ENCODE results near the gene TFEC. TPM values are rescaled to one million over a fixed set of nuclear protein-coding genes. Genes with fewer than 3 reads are reported as not detected.

Gene TFEC
- total RNA-seq, 1 experiment from 2014 or later, result not detected

DNA sequence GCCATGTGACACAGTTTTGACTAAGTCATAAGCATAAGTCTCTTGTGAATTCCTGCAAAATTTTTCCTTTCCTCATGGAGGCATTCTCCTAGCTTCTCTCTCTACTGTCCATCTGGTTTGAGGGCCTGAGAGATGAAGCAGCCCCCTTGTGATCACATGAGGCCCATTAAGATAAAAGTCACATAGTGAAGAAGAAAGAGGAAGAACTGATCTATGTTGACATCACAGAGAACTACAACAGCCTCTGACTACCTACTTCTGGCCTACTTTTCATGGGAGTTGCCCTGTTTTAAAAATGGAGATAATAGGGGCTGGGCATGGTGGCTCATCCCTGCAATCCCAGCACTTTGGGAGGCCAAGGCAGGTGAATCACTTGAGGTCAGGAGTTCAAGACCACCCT, 50.4 kb downstream of the TFEC start:
- H3K27ac ChIP-seq (ENCODE audit: low read length), result no peak overlapping the region
- H3K9me2 ChIP-seq (replicated peaks; ENCODE audit: insufficient read depth, low read length), result no peaks in the 10 kb centered on the region
- H3K9me3 ChIP-seq (ENCODE audit: low read length), result peaks cover 1% of the 10 kb centered on the region; the same call in 1 of the 2 replicates
- no peak overlapping the region for H3K9ac ChIP-seq (ENCODE audit: low read length)
- H4K20me1 ChIP-seq (ENCODE audit: insufficient read depth, low read depth, low read length), result no peaks in the 10 kb centered on the region
- DNase-seq, result no peak
- no peak overlapping the region for H3K4me3 ChIP-seq (ENCODE audit: low read length)
- H3K4me2 ChIP-seq (ENCODE audit: low read depth, low read length, poor library complexity, severe bottlenecking), result no peak overlapping the region
- no peaks in the 10 kb centered on the region for H3K4me1 ChIP-seq (ENCODE audit: low read length)
- no peak overlapping the region for H2AFZ ChIP-seq (ENCODE audit: low read length)
- no peaks in the 10 kb centered on the region for H3K36me3 ChIP-seq (ENCODE audit: insufficient read depth, low read length)
- H3K27me3 ChIP-seq (ENCODE audit: low read length), result no peaks in the 10 kb centered on the region
- H3K79me2 ChIP-seq (ENCODE audit: low read length), result no peaks in the 10 kb centered on the region

DNA sequence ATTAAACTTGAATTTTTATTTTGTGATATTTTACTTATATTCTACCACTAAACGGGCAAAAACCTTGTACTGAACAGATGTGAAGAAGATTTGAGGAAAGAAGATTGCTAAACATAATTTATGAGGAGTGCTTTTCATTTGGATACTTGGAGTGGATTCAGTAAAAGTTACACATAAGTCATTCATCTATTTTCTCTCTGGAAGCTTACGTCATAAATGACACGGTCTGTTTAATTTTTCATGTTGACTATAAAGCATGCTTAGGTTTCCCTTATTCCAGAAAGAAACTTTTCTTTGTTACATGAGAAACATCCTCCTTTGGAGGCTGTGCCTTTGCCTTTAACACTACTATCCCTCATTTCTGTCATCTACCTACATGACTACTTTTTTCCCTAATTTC, 53.9 kb downstream of the TFEC start:
- Histone ChIP-seq H3K27ac (ENCODE audit: low read length) (no peak overlapping the region), H3K4me1 (ENCODE audit: low read length) (no peaks in the 10 kb centered on the region), H3K4me3 (ENCODE audit: low read length) (no peak overlapping the region), H4K20me1 (ENCODE audit: insufficient read depth, low read depth, low read length) (no peaks in the 10 kb centered on the region), H3K9me3 (ENCODE audit: low read length) (0 out of 2 replicates have a peak, but pooled peaks cover 5% of the 10 kb centered on the region), H3K79me2 (ENCODE audit: low read length) (no peaks in the 10 kb centered on the region), H3K9ac (ENCODE audit: low read length) (no peak overlapping the region), H3K36me3 (ENCODE audit: insufficient read depth, low read length) (no peaks in the 10 kb centered on the region), H3K27me3 (ENCODE audit: low read length) (no peaks in the 10 kb centered on the region), H3K4me2 (ENCODE audit: low read depth, low read length, poor library complexity, severe bottlenecking) (no peak overlapping the region), H3K9me2 (replicated peaks; ENCODE audit: insufficient read depth, low read length) (no peaks in the 10 kb centered on the region), H2AFZ (ENCODE audit: low read length) (no peak overlapping the region)
- no peak for DNase-seq

DNA sequence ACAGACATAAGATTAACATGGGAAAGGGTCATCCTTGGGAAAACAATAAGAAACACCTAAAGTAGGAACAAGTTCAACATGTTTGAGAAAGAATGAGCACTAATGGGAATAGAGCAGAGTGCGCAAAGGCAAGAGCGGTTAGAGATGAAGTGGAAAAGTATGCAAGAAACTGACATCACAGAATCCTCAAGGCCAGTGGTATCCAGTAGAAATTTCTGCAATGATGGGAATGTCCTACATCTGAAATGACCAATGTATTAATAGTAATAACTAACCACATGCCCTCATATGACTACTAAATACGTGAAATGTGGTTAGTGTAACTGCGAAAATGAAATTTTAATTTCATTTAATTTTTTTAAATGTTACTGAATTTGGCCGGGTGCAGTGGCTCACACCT, 54.8 kb downstream of the TFEC start:
- Histone ChIP-seq H3K27ac (ENCODE audit: low read length) (no peak overlapping the region), H3K9ac (ENCODE audit: low read length) (no peak overlapping the region), H3K9me2 (replicated peaks; ENCODE audit: insufficient read depth, low read length) (no peaks in the 10 kb centered on the region), H3K4me1 (ENCODE audit: low read length) (no peaks in the 10 kb centered on the region), H3K4me3 (ENCODE audit: low read length) (no peak overlapping the region), H4K20me1 (ENCODE audit: insufficient read depth, low read depth, low read length) (no peaks in the 10 kb centered on the region), H3K27me3 (ENCODE audit: low read length) (no peaks in the 10 kb centered on the region), H3K79me2 (ENCODE audit: low read length) (no peaks in the 10 kb centered on the region), H3K9me3 (ENCODE audit: low read length) (0 out of 2 replicates have a peak, but pooled peaks cover 10% of the 10 kb centered on the region), H3K4me2 (ENCODE audit: low read depth, low read length, poor library complexity, severe bottlenecking) (no peak overlapping the region), H2AFZ (ENCODE audit: low read length) (no peak overlapping the region), H3K36me3 (ENCODE audit: insufficient read depth, low read length) (no peaks in the 10 kb centered on the region)
- DNase-seq, result no peak

DNA sequence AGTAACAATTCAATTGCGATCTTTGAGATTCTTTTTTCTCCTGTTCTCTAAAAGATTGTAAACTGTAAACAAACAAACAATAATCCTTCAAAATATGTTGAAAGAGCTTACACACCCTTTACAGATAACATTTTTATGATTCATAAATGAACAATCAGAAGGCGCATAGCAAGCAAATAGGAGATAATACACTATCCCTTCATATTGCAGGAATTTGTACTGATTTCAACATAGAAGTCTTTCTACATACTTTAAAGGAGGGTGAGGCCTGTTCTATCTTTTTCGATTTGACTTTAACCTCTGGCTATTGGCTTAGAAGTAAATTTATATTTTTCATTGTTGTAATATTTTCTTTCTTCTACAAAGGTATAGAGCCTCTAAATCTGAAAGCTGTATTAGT, 57.2 kb downstream of the TFEC start:
- DNase-seq, result no peak
- H3K9me2 ChIP-seq (replicated peaks; ENCODE audit: insufficient read depth, low read length), result no peaks in the 10 kb centered on the region
- H2AFZ ChIP-seq (ENCODE audit: low read length), result no peak overlapping the region
- no peak overlapping the region for H3K9ac ChIP-seq (ENCODE audit: low read length)
- no peaks in the 10 kb centered on the region for H3K79me2 ChIP-seq (ENCODE audit: low read length)
- H3K27ac ChIP-seq (ENCODE audit: low read length), result no peak overlapping the region
- peaks cover 19% of the 10 kb centered on the region for H3K9me3 ChIP-seq (ENCODE audit: low read length)
- no peak overlapping the region for H3K4me3 ChIP-seq (ENCODE audit: low read length)
- H4K20me1 ChIP-seq (ENCODE audit: insufficient read depth, low read depth, low read length), result no peaks in the 10 kb centered on the region
- no peaks in the 10 kb centered on the region for H3K36me3 ChIP-seq (ENCODE audit: insufficient read depth, low read length)
- H3K27me3 ChIP-seq (ENCODE audit: low read length), result no peaks in the 10 kb centered on the region
- H3K4me1 ChIP-seq (ENCODE audit: low read length), result no peaks in the 10 kb centered on the region
- no peak overlapping the region for H3K4me2 ChIP-seq (ENCODE audit: low read depth, low read length, poor library complexity, severe bottlenecking)

DNA sequence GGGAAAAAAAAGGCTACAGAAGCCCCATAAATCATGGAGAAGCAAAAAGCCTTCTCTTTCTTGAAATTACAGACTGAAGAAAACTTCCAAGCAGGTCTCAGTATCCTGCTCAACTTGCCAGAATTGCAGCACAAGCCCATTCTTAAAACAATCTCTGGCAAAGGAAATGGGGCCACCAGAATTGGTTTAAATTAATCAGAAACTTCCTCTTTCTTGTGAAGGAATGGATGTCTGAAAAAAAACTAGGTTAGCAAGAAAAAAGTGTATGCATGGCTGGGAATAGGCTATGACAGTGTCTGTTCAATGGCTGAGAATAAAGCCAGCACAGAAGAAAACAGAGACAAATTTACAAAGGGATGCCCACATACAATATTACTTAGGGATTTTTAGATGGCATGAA, 59.1 kb downstream of the TFEC start:
- H3K27ac ChIP-seq (ENCODE audit: low read length), result no peak overlapping the region

DNA sequence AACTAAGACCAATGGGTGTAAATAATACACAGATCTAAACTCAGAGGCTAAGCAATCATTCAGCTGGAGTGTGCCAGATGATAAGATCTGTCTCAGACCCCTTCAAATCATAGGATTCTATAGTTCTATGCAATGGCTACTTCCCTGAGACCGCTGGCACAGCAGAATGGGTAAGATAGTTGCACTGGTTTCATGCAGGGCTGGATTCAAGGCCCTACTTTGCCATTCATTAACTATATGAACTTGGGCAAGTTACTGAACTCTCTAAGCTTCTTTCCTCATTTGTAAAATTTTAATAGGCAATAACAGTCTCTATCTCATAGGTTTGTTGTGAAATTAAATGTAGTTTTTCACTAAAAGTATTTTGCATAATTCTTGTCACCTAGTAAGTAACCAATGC, 62.0 kb downstream of the TFEC start:
- H3K79me2 ChIP-seq (ENCODE audit: low read length), result no peaks in the 10 kb centered on the region
- no peak for DNase-seq
- H3K27ac ChIP-seq (ENCODE audit: low read length), result no peak overlapping the region
- H3K9me3 ChIP-seq (ENCODE audit: low read length), result peaks cover 25% of the 10 kb centered on the region
- H3K4me2 ChIP-seq (ENCODE audit: low read depth, low read length, poor library complexity, severe bottlenecking), result no peak overlapping the region
- H3K9me2 ChIP-seq (replicated peaks; ENCODE audit: insufficient read depth, low read length), result no peaks in the 10 kb centered on the region
- H3K36me3 ChIP-seq (ENCODE audit: insufficient read depth, low read length), result no peaks in the 10 kb centered on the region
- no peak overlapping the region for H2AFZ ChIP-seq (ENCODE audit: low read length)
- H3K4me3 ChIP-seq (ENCODE audit: low read length), result no peak overlapping the region
- no peak overlapping the region for H3K9ac ChIP-seq (ENCODE audit: low read length)
- H3K4me1 ChIP-seq (ENCODE audit: low read length), result no peaks in the 10 kb centered on the region
- H3K27me3 ChIP-seq (ENCODE audit: low read length), result no peaks in the 10 kb centered on the region
- no peaks in the 10 kb centered on the region for H4K20me1 ChIP-seq (ENCODE audit: insufficient read depth, low read depth, low read length)

More for the DNA sequence above, 59.1 kb downstream of the TFEC start:
- Histone ChIP-seq H3K36me3 (ENCODE audit: insufficient read depth, low read length) (no peaks in the 10 kb centered on the region), H3K79me2 (ENCODE audit: low read length) (no peaks in the 10 kb centered on the region), H3K4me1 (ENCODE audit: low read length) (no peaks in the 10 kb centered on the region), H3K9me3 (ENCODE audit: low read length) (peaks cover 25% of the 10 kb centered on the region), H3K4me3 (ENCODE audit: low read length) (no peak overlapping the region), H4K20me1 (ENCODE audit: insufficient read depth, low read depth, low read length) (no peaks in the 10 kb centered on the region), H3K9ac (ENCODE audit: low read length) (no peak overlapping the region), H3K27me3 (ENCODE audit: low read length) (no peaks in the 10 kb centered on the region), H3K4me2 (ENCODE audit: low read depth, low read length, poor library complexity, severe bottlenecking) (no peak overlapping the region), H3K9me2 (replicated peaks; ENCODE audit: insufficient read depth, low read length) (no peaks in the 10 kb centered on the region), H2AFZ (ENCODE audit: low read length) (no peak overlapping the region)
- no peak for DNase-seq

- DNase-seq, result no peak
- H4K20me1 ChIP-seq (ENCODE audit: insufficient read depth, low read depth, low read length), result no peaks in the 10 kb centered on the region
- H3K4me3 ChIP-seq (ENCODE audit: low read length), result no peak overlapping the region
- no peaks in the 10 kb centered on the region for H3K36me3 ChIP-seq (ENCODE audit: insufficient read depth, low read length)
- no peak overlapping the region for H2AFZ ChIP-seq (ENCODE audit: low read length)
- H3K9ac ChIP-seq (ENCODE audit: low read length), result no peak overlapping the region
- H3K4me2 ChIP-seq (ENCODE audit: low read depth, low read length, poor library complexity, severe bottlenecking), result no peak overlapping the region
- H3K4me1 ChIP-seq (ENCODE audit: low read length), result no peaks in the 10 kb centered on the region
- H3K27me3 ChIP-seq (ENCODE audit: low read length), result no peaks in the 10 kb centered on the region
- no peaks in the 10 kb centered on the region for H3K79me2 ChIP-seq (ENCODE audit: low read length)
- H3K27ac ChIP-seq (ENCODE audit: low read length), result no peak overlapping the region
- H3K9me3 ChIP-seq (ENCODE audit: low read length), result peaks cover 28% of the 10 kb centered on the region
- no peaks in the 10 kb centered on the region for H3K9me2 ChIP-seq (replicated peaks; ENCODE audit: insufficient read depth, low read length)
These were observed 62.4 kb downstream of the TFEC start for GRCh38 chr7:115968171-115968570.

GRCh38 chr7:115965796-115966475, 64.6 kb downstream of the TFEC start:
- Histone ChIP-seq H2AFZ (ENCODE audit: low read length) (no peak overlapping the region), H3K4me3 (ENCODE audit: low read length) (no peak overlapping the region), H3K79me2 (ENCODE audit: low read length) (no peaks in the 10 kb centered on the region), H3K4me2 (ENCODE audit: low read depth, low read length, poor library complexity, severe bottlenecking) (no peak overlapping the region), H3K27me3 (ENCODE audit: low read length) (no peaks in the 10 kb centered on the region), H3K9me3 (ENCODE audit: low read length) (peaks cover 19% of the 10 kb centered on the region), H3K36me3 (ENCODE audit: insufficient read depth, low read length) (no peaks in the 10 kb centered on the region), H3K27ac (ENCODE audit: low read length) (no peak overlapping the region), H3K4me1 (ENCODE audit: low read length) (no peaks in the 10 kb centered on the region), H4K20me1 (ENCODE audit: insufficient read depth, low read depth, low read length) (no peaks in the 10 kb centered on the region), H3K9ac (ENCODE audit: low read length) (no peak overlapping the region), H3K9me2 (replicated peaks; ENCODE audit: insufficient read depth, low read length) (no peaks in the 10 kb centered on the region)
- DNase-seq, result no peak

All from Karpas-422 (cell line).